GM18502 (cell line): ENCODE results near the gene MCTP1.
A peak's percentile ranks its signal among the peaks of the same experiment; 100 is the strongest.
"Not testable (repeated sequence)": the region's sequence is repeated elsewhere in the genome, so short reads cannot be mapped to it uniquely, and the experiment has no call there.

Source experiments
- ATAC-seq: cut with Tn5 transposase; IDR thresholded peaks from one replicate; pipeline ENCODE4 v1.9.1; 2021; ENCODE audit warnings: mild to moderate bottlenecking; ENCODE audit not compliant: unreplicated experiment, poor library complexity

MCTP1 gene

GRCh38 chr5:95256446-95256845 lies 28.4 kb downstream of the MCTP1 start:
- no peak for ATAC-seq

- ATAC-seq = no peak
Measured at GRCh38 chr5:95252801-95253200, 32.1 kb downstream of the MCTP1 start.

- no peak for ATAC-seq
Measured at GRCh38 chr5:95251185-95251584, 33.7 kb downstream of the MCTP1 start.

DNA sequence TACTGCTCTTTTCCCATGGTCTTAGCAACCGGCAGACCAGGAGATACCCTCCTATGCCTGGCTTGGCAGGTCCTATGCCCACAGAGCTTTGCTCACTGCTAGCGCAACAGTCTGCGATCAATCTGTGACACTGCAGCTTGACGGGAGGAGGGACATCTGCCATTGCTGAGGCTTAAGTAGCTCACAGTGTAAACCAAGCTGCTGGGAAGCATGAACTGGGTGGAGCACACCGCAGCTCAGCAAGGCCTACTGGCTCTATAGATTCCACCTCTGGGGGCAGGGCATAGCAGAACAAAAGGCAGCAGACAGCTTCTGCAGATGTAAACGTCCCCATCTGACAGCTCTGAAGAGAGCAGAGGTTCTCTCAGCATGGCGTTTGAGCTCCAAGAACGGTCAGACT lies 40.4 kb downstream of the MCTP1 start:
- no peak for ATAC-seq

- peak; percentile 99 for ATAC-seq
Measured at GRCh38 chr5:95241635-95242034, 43.3 kb downstream of the MCTP1 start.

- ATAC-seq = no peak
Measured at GRCh38 chr5:95241161-95241560, 43.7 kb downstream of the MCTP1 start.

GRCh38 chr5:95238560-95239325 lies 46.2 kb downstream of the MCTP1 start:
- no peak for ATAC-seq

GRCh38 chr5:95237324-95237723 lies 47.6 kb downstream of the MCTP1 start:
- ATAC-seq = no peak

DNA sequence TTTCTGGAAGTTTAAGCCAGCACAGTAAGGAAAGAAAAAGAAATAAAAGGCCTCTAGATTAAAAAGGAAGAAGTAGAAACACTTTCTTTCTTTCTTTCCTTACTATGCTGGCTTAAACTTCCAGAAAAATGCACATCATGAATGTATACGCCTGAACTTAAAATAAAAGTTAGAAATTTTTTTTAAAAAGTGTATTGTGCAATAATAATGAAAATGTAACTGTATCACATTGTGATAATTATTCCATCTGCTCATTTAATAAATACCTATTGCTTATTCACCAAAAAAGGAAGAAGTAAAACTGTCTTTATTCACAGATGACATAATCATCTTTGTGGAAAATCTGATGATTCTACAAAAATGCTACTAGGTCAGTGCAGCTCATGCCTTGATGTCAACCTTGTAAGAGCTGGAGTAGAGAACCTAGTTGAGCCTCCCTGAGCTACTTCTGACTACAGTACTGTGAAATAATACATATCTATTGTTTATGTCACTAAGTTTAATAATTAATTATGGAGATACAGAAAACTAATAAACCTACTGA lies 49.4 kb downstream of the MCTP1 start:
- ATAC-seq = no peak

- no peak for ATAC-seq
Measured at GRCh38 chr5:95229646-95230045, 55.2 kb downstream of the MCTP1 start.

GRCh38 chr5:95224701-95225459 lies 60.0 kb downstream of the MCTP1 start:
- no peak for ATAC-seq

- ATAC-seq = no peak
Measured at GRCh38 chr5:95223566-95224258, 61.2 kb downstream of the MCTP1 start.

- no peak for ATAC-seq
Measured at GRCh38 chr5:95222836-95223235, 62.1 kb downstream of the MCTP1 start.

DNA sequence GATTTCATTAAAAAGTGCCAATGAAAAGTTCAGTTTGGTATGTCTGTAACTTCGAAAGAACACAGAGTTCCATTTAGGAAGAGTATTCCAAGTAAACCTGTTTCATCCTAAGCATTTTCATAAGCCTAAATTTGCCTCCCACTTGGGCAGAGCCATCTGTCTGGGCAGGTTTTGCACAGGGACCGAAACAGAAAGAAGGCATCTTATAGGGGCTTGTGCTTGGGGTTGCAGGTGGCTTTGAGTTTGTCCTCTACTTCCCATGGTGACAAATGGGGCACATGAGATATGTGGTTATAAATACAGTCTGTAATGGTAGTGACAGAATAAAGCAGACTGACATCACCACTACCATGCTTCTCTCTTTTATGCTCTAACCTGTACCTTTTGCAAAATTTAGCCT lies 63.7 kb downstream of the MCTP1 start:
- no peak for ATAC-seq

GRCh38 chr5:95220381-95220780 lies 64.5 kb downstream of the MCTP1 start:
- ATAC-seq = no peak

- no peak for ATAC-seq
Measured at GRCh38 chr5:95219411-95219810, 65.5 kb downstream of the MCTP1 start.

- ATAC-seq = no peak
Measured at GRCh38 chr5:95217881-95218280, 67.0 kb downstream of the MCTP1 start.

GRCh38 chr5:95217351-95217750 lies 67.5 kb downstream of the MCTP1 start:
- ATAC-seq = no peak

DNA sequence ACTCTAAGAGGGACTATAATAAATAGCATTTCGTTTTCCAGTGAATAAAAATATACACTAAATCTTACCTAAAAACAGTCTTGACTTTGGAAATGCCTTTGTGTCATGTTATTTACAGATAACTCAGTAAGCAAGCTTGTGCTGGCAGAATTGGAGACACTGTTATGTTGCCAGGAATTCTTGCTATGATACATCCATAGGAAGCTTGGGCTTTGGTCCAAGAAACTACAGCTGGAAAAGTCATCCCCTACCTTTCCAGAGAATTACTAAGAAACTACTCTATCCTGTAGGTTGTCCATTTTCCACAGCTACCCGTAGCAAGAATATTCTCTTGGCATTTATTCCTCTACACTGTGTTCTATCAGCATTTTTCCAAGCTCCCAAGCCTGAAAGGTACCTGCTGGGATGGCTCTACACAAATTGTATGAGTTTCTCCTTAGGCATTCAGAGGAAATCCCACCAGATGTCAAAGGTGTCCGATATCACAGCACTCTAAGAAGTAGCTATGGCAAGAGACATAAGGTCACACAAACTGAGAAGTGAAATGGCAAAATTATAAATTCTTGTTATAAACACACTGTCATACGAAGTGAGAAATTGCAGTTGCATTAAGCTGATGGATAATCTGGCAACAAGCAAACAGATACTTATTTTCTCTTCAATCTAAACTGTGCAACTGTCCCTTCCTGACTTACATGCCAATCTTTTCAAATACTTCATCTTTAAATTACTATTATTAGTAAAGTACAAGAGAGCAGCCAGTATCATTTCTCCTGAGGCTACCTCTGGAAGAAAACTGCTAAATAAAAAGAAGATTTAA lies 68.5 kb downstream of the MCTP1 start:
- ATAC-seq = no peak

DNA sequence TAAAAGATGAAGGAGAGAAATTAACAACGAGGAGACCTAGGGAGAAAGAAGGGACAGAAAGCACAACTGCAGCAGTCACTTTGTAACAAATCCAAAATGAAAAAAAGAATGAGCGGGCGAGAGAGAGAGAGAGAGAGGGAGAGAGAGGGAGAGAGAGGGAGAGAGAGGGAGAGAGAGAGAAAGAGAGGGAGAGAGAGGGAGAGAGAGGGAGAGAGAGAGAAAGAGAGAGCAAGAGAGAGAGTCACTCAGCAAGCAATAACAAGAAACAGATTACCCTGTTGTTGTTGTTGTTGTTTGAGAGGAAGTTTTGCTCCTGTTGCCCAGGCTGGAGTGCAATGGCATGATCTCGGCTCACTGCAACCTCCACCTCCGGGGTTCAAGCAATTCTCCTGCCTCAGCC lies 77.1 kb downstream of the MCTP1 start:
- ATAC-seq = not testable (repeated sequence)
